Mononuclear cell (primary cell): ENCODE results near the gene CGB7. TPM values are rescaled to one million over a fixed set of nuclear protein-coding genes. Genes with fewer than 3 reads are reported as not detected.
"Not testable (repeated sequence)": the region's sequence is repeated elsewhere in the genome, so short reads cannot be mapped to it uniquely, and the experiment has no call there.

ENCODE experiments used
- H3K27me3 ChIP-seq: 2 replicates; pipeline ENCODE4 v1.6.0; 2011; ENCODE audit warnings: low read length, control low read depth; ENCODE audit not compliant: insufficient read depth
- H3K4me1 ChIP-seq: 2 replicates; pipeline ENCODE4 v1.5.1; 2011; ENCODE audit warnings: mild to moderate bottlenecking, low read length, control low read depth; ENCODE audit not compliant: insufficient read depth
- H3K4me3 ChIP-seq: 2 replicates; pipeline ENCODE4 v1.5.1; 2011; ENCODE audit warnings: mild to moderate bottlenecking, low read length, moderate library complexity
- H3K9me3 ChIP-seq: 2 replicates; pipeline ENCODE4 v1.5.1; 2011; ENCODE audit warnings: low read depth, mild to moderate bottlenecking, control low read depth, low read length
- total RNA-seq: library from RNA; depleted of rRNA; stranded (reverse); fragments of >200 nt; gene quantifications from one replicate; pipeline ENCODE4 v1.2.3, GENCODE V29; 2012

CGB7 gene
- total RNA-seq, 1 donor: not detected

GRCh38 chr19:49085020-49085867 is 27.7 kb upstream of the CGB7 start, which contains the start of gene SNRNP70:
SNRNP70 (plus strand) TSS chr19:49085451; CDS start chr19:49086415, 964 bp downstream.
- Histone ChIP-seq H3K27me3 (no peaks in the 10 kb centered on the region), H3K4me1 (peaks cover 32% of the 10 kb centered on the region), H3K4me3 (peak within 1 kb of the TSS; percentile 96), H3K9me3 (no peaks in the 10 kb centered on the region)

- Histone ChIP-seq H3K27me3 (no peaks in the 10 kb centered on the region), H3K9me3 (no peaks in the 10 kb centered on the region), H3K4me1 (peaks cover 32% of the 10 kb centered on the region), H3K4me3 (peak overlapping the region; percentile 96)
Observed at GRCh38 chr19:49084206-49085019, 26.9 kb upstream of the CGB7 start.

GRCh38 chr19:49081273-49081672 is 23.7 kb upstream of the CGB7 start:
- Histone ChIP-seq H3K4me1 (peaks cover 12% of the 10 kb centered on the region), H3K9me3 (no peaks in the 10 kb centered on the region), H3K27me3 (no peaks in the 10 kb centered on the region), H3K4me3 (no peak overlapping the region)

- H3K9me3 ChIP-seq: no peaks in the 10 kb centered on the region
- H3K4me3 ChIP-seq: no peak overlapping the region
- H3K4me1 ChIP-seq: peaks cover 6% of the 10 kb centered on the region
- H3K27me3 ChIP-seq: no peaks in the 10 kb centered on the region
Observed at GRCh38 chr19:49080392-49080791, 22.8 kb upstream of the CGB7 start.

- not testable (repeated sequence) for H3K9me3 ChIP-seq, H3K4me1 ChIP-seq, H3K4me3 ChIP-seq
- H3K27me3 ChIP-seq: peaks cover 19% of the 10 kb centered on the region
Observed at GRCh38 chr19:49074869-49075268, 17.3 kb upstream of the CGB7 start.

GRCh38 chr19:49073514-49074378 is 16.2 kb upstream of the CGB7 start:
- H3K9me3 ChIP-seq: no peaks in the 10 kb centered on the region
- no peaks in the 10 kb centered on the region for H3K4me1 ChIP-seq
- no peak overlapping the region for H3K4me3 ChIP-seq
- H3K27me3 ChIP-seq: peaks cover 25% of the 10 kb centered on the region

- Histone ChIP-seq H3K4me3 (no peak overlapping the region), H3K9me3 (no peaks in the 10 kb centered on the region), H3K27me3 (peaks cover 29% of the 10 kb centered on the region), H3K4me1 (no peaks in the 10 kb centered on the region)
Observed at GRCh38 chr19:49071860-49072547, 14.5 kb upstream of the CGB7 start.

GRCh38 chr19:49070416-49070815 is 12.9 kb upstream of the CGB7 start:
- H3K4me3 ChIP-seq: no peak overlapping the region
- H3K9me3 ChIP-seq: no peaks in the 10 kb centered on the region
- H3K27me3 ChIP-seq: peaks cover 40% of the 10 kb centered on the region
- no peaks in the 10 kb centered on the region for H3K4me1 ChIP-seq

- Histone ChIP-seq H3K4me1 (no peaks in the 10 kb centered on the region), H3K4me3 (no peak overlapping the region), H3K9me3 (no peaks in the 10 kb centered on the region), H3K27me3 (peaks cover 42% of the 10 kb centered on the region)
Observed at GRCh38 chr19:49069026-49069425, 11.5 kb upstream of the CGB7 start.

- no peak overlapping the region for H3K4me3 ChIP-seq
- H3K4me1 ChIP-seq: no peaks in the 10 kb centered on the region
- H3K9me3 ChIP-seq: no peaks in the 10 kb centered on the region
- H3K27me3 ChIP-seq: peaks cover 30% of the 10 kb centered on the region
Observed at GRCh38 chr19:49067554-49067953, 10.0 kb upstream of the CGB7 start.

- H3K27me3 ChIP-seq: peaks cover 29% of the 10 kb centered on the region
- H3K4me3 ChIP-seq: no peak overlapping the region
- no peaks in the 10 kb centered on the region for H3K4me1 ChIP-seq
- H3K9me3 ChIP-seq: no peaks in the 10 kb centered on the region
Observed at GRCh38 chr19:49065905-49066512, 8.5 kb upstream of the CGB7 start.

- no peak within 1 kb of the TSS for H3K4me3 ChIP-seq
- no peaks in the 10 kb centered on the region for H3K4me1 ChIP-seq
- H3K27me3 ChIP-seq: peaks cover 32% of the 10 kb centered on the region
- no peaks in the 10 kb centered on the region for H3K9me3 ChIP-seq
Observed at GRCh38 chr19:49064768-49065611, 7.4 kb upstream of the CGB7 start, which contains the start of gene NTF4. NTF4 (minus strand) TSS chr19:49064818; CDS start chr19:49061997, 2,821 bp downstream.

GRCh38 chr19:49064029-49064629 is 6.6 kb upstream of the CGB7 start:
- H3K4me1 ChIP-seq: no peaks in the 10 kb centered on the region
- no peaks in the 10 kb centered on the region for H3K9me3 ChIP-seq
- peaks cover 31% of the 10 kb centered on the region for H3K27me3 ChIP-seq
- no peak overlapping the region for H3K4me3 ChIP-seq
